Sigmoid colon (tissue), 4 donors: Measurements from ENCODE around the gene TNNT1.

Source experiments
- POLR2AphosphoS5 ChIP-seq, 4 donors: sonication (generic); formaldehyde crosslinking; IDR thresholded peaks; one replicate each; pipeline ENCODE4 v1.6.1; 2017; ENCODE audit warnings: antibody characterized with exemption in 4 of 4
- TF ChIP-seq, protein P1 (sequence below), 4 experiments: fragments of 450-650 bp in 3 of 4; fragments of 200-600 bp in 1 of 4; IDR thresholded peaks; one replicate each; pipeline ENCODE4 v1.5.1; 2016 to 2019; ENCODE audit warnings: antibody characterized with exemption in 4 of 4, mild to moderate bottlenecking in 3 of 4, moderate library complexity in 2 of 4

DNA sequence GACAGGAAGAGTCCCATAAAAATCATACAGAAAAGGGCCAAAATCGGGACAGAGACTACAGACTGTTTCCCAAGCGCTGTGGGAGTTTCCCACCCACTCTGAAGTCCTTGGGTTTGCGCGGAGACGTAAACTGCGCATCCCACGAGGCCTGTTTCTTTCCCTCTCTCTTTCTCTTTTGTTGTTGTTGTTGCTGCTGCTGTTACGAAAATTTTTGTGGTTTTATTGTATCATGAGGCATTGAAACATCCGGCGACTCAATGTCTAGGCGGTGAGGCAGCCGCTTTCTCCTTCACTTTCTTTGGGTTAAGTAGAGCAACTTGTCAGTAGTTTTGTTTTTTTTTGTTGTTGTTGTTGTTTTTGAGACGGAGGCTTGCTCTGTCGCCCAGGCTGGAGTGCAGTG is 30.0 kb downstream of the TNNT1 start:
- TF ChIP-seq, protein P1, sequence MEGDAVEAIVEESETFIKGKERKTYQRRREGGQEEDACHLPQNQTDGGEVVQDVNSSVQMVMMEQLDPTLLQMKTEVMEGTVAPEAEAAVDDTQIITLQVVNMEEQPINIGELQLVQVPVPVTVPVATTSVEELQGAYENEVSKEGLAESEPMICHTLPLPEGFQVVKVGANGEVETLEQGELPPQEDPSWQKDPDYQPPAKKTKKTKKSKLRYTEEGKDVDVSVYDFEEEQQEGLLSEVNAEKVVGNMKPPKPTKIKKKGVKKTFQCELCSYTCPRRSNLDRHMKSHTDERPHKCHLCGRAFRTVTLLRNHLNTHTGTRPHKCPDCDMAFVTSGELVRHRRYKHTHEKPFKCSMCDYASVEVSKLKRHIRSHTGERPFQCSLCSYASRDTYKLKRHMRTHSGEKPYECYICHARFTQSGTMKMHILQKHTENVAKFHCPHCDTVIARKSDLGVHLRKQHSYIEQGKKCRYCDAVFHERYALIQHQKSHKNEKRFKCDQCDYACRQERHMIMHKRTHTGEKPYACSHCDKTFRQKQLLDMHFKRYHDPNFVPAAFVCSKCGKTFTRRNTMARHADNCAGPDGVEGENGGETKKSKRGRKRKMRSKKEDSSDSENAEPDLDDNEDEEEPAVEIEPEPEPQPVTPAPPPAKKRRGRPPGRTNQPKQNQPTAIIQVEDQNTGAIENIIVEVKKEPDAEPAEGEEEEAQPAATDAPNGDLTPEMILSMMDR (IDR thresholded peaks at IDR 0.05): no peak
- no peak for TF ChIP-seq POLR2AphosphoS5 (IDR thresholded peaks at IDR 0.05)
